IPS-15b (cell line): Measurements from ENCODE around the gene FAM83F.
"Not testable (repeated sequence)": the region's sequence is repeated elsewhere in the genome, so short reads cannot be mapped to it uniquely, and the experiment has no call there.

Source experiments
- H3K27me3 ChIP-seq: one replicate; pipeline ENCODE4 v1.6.1; 2013; ENCODE audit warnings: low read length; ENCODE audit not compliant: control insufficient read depth, insufficient read depth
- H3K36me3 ChIP-seq: one replicate; pipeline ENCODE4 v1.6.1; 2013; ENCODE audit warnings: low read length; ENCODE audit not compliant: control insufficient read depth, insufficient read depth
- H3K4me1 ChIP-seq: one replicate; pipeline ENCODE4 v1.6.1; 2013; ENCODE audit warnings: mild to moderate bottlenecking, low read length; ENCODE audit not compliant: control insufficient read depth, insufficient read depth
- H3K4me3 ChIP-seq: one replicate; pipeline ENCODE4 v1.5.1; 2013; ENCODE audit warnings: low read depth, low read length
- H3K9ac ChIP-seq: one replicate; pipeline ENCODE4 v1.6.1; 2013; ENCODE audit warnings: low read depth, mild to moderate bottlenecking, low read length
- H3K9me3 ChIP-seq: one replicate; pipeline ENCODE4 v1.6.1; 2013; ENCODE audit warnings: mild to moderate bottlenecking, low read length; ENCODE audit not compliant: control insufficient read depth, insufficient read depth

FAM83F gene

GRCh38 chr22:39994566-39995392 is at the start of gene FAM83F:
Gene FAM83F (plus strand): TSS chr22:39994954. CDS start chr22:39995043, 89 bp downstream.
- Histone ChIP-seq H3K4me1 (peaks cover 33% of the 10 kb centered on the region), H3K9ac (peak within 1 kb of the TSS; percentile 65), H3K4me3 (peak within 1 kb of the TSS; percentile 72), H3K36me3 (no peaks in the 10 kb centered on the region), H3K9me3 (no peaks in the 10 kb centered on the region), H3K27me3 (peaks cover 34% of the 10 kb centered on the region)

- Histone ChIP-seq H3K36me3 (no peaks in the 10 kb centered on the region), H3K9ac (no peak overlapping the region), H3K4me3 (no peak overlapping the region), H3K27me3 (no peaks in the 10 kb centered on the region), H3K4me1 (peaks cover 31% of the 10 kb centered on the region), H3K9me3 (no peaks in the 10 kb centered on the region)
Observed at GRCh38 chr22:39946126-39946502, 48.6 kb upstream of the FAM83F start.

- no peaks in the 10 kb centered on the region for H3K9me3 ChIP-seq
- no peaks in the 10 kb centered on the region for H3K36me3 ChIP-seq
- no peak overlapping the region for H3K4me3 ChIP-seq
- H3K9ac ChIP-seq = peak overlapping the region; percentile 30
- no peaks in the 10 kb centered on the region for H3K27me3 ChIP-seq
- H3K4me1 ChIP-seq = peaks cover 26% of the 10 kb centered on the region
Observed at GRCh38 chr22:39946503-39947219, 48.1 kb upstream of the FAM83F start.

GRCh38 chr22:39947220-39948216 is 47.2 kb upstream of the FAM83F start:
- Histone ChIP-seq H3K36me3 (no peaks in the 10 kb centered on the region), H3K4me3 (no peak overlapping the region), H3K4me1 (peaks cover 24% of the 10 kb centered on the region), H3K9ac (no peak overlapping the region), H3K27me3 (no peaks in the 10 kb centered on the region), H3K9me3 (no peaks in the 10 kb centered on the region)

- no peaks in the 10 kb centered on the region for H3K9me3 ChIP-seq
- H3K4me3 ChIP-seq = no peak overlapping the region
- H3K4me1 ChIP-seq = peaks cover 5% of the 10 kb centered on the region
- no peaks in the 10 kb centered on the region for H3K36me3 ChIP-seq
- H3K9ac ChIP-seq = no peak overlapping the region
- H3K27me3 ChIP-seq = no peaks in the 10 kb centered on the region
Observed at GRCh38 chr22:39949964-39950737, 44.6 kb upstream of the FAM83F start.

GRCh38 chr22:39951603-39952293 is 43.0 kb upstream of the FAM83F start:
- H3K27me3 ChIP-seq, H3K9ac ChIP-seq, H3K36me3 ChIP-seq, H3K4me3 ChIP-seq, H3K4me1 ChIP-seq, H3K9me3 ChIP-seq: not testable (repeated sequence)

- Histone ChIP-seq H3K4me3 (no peak overlapping the region), H3K36me3 (no peaks in the 10 kb centered on the region), H3K9ac (no peak overlapping the region), H3K27me3 (no peaks in the 10 kb centered on the region), H3K4me1 (no peaks in the 10 kb centered on the region), H3K9me3 (no peaks in the 10 kb centered on the region)
Observed at GRCh38 chr22:39952347-39952746, 42.4 kb upstream of the FAM83F start.

GRCh38 chr22:39953101-39953500 is 41.7 kb upstream of the FAM83F start:
- no peaks in the 10 kb centered on the region for H3K27me3 ChIP-seq
- H3K9ac ChIP-seq = no peak overlapping the region
- H3K9me3 ChIP-seq = no peaks in the 10 kb centered on the region
- H3K36me3 ChIP-seq = no peaks in the 10 kb centered on the region
- H3K4me1 ChIP-seq = no peaks in the 10 kb centered on the region
- H3K4me3 ChIP-seq = no peak overlapping the region

- H3K4me3 ChIP-seq = no peak overlapping the region
- no peaks in the 10 kb centered on the region for H3K9me3 ChIP-seq
- H3K27me3 ChIP-seq = peaks cover under 1% of the 10 kb centered on the region
- no peaks in the 10 kb centered on the region for H3K36me3 ChIP-seq
- H3K4me1 ChIP-seq = peaks cover under 1% of the 10 kb centered on the region
- H3K9ac ChIP-seq = no peak overlapping the region
Observed at GRCh38 chr22:39954584-39955055, 40.1 kb upstream of the FAM83F start.

- no peaks in the 10 kb centered on the region for H3K36me3 ChIP-seq
- H3K9ac ChIP-seq = no peak overlapping the region
- H3K4me1 ChIP-seq = peaks cover 4% of the 10 kb centered on the region
- H3K27me3 ChIP-seq = peaks cover 6% of the 10 kb centered on the region
- H3K4me3 ChIP-seq = no peak overlapping the region
- no peaks in the 10 kb centered on the region for H3K9me3 ChIP-seq
Observed at GRCh38 chr22:39955675-39956074, 39.1 kb upstream of the FAM83F start.
